ENCODE results near the gene NEU3. TPM values are rescaled to one million over a fixed set of nuclear protein-coding genes. Genes with fewer than 3 reads are reported as not detected.

The NEU3 gene
- polyA plus RNA-seq, 3 donors: 2.3 to 25.1 (median 3.9) TPM

- Mint-ChIP-seq H3K4me3 (no peak overlapping the region), H3K4me1 (peaks cover 5% of the 10 kb centered on the region), H3K27me3 (ENCODE audit: low read depth in 3 of 3) (peaks cover 0 to 2% (median 0%) of the 10 kb centered on the region in 3 donors), H3K36me3 (no peaks in the 10 kb centered on the region), H3K9me3 (peaks cover 0 to under 1% (median 0%) of the 10 kb centered on the region in 7 donors), H3K27ac (no peak overlapping the region)
- Histone ChIP-seq H3K4me2 (replicated peaks; ENCODE audit: extremely low read depth, low read length, poor library complexity, severe bottlenecking) (no peak overlapping the region), H3K27me3 (ENCODE audit: control insufficient read depth in 2 of 2, insufficient read depth in 2 of 2, low read length in 2 of 2) (no peaks in the 10 kb centered on the region), H3K27ac (ENCODE audit: low read depth in 1 of 2, low read length in 2 of 2) (no peak overlapping the region), H3K79me2 (ENCODE audit: insufficient read depth, low read length) (no peaks in the 10 kb centered on the region), H3K9ac (ENCODE audit: insufficient read depth, low read length, poor library complexity, severe bottlenecking) (no peak overlapping the region), H3K4me3 (replicated peaks in 1 of 3; ENCODE audit: low read depth in 2 of 3, low read length in 3 of 3) (no peak overlapping the region), H3K4me1 (ENCODE audit: control insufficient read depth in 1 of 2, insufficient read depth in 2 of 2, low read length in 2 of 2) (no peaks in the 10 kb centered on the region), H3K36me3 (replicated peaks in 1 of 2; ENCODE audit: control insufficient read depth in 1 of 2, insufficient read depth in 2 of 2, low read length in 2 of 2) (no peaks in the 10 kb centered on the region), H3K9me3 (replicated peaks in 1 of 2; ENCODE audit: control insufficient read depth in 1 of 2, insufficient read depth in 1 of 2, low read length in 2 of 2) (no peaks in the 10 kb centered on the region), H4K20me1 (ENCODE audit: insufficient read depth, low read length) (no peaks in the 10 kb centered on the region), H2AFZ (ENCODE audit: insufficient read depth, low read depth, low read length, poor library complexity, severe bottlenecking) (no peak overlapping the region)
- TF ChIP-seq, protein P1, sequence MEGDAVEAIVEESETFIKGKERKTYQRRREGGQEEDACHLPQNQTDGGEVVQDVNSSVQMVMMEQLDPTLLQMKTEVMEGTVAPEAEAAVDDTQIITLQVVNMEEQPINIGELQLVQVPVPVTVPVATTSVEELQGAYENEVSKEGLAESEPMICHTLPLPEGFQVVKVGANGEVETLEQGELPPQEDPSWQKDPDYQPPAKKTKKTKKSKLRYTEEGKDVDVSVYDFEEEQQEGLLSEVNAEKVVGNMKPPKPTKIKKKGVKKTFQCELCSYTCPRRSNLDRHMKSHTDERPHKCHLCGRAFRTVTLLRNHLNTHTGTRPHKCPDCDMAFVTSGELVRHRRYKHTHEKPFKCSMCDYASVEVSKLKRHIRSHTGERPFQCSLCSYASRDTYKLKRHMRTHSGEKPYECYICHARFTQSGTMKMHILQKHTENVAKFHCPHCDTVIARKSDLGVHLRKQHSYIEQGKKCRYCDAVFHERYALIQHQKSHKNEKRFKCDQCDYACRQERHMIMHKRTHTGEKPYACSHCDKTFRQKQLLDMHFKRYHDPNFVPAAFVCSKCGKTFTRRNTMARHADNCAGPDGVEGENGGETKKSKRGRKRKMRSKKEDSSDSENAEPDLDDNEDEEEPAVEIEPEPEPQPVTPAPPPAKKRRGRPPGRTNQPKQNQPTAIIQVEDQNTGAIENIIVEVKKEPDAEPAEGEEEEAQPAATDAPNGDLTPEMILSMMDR (IDR thresholded peaks at IDR 0.05): no peak
- no peak for DNase-seq
- WGBS (ENCODE audit: insufficient coverage): 100% methylated on average over 1 of the region's 5 CpGs
- intact Hi-C loops (cut with micrococcal nuclease): no loop called here
These were observed 46.5 kb downstream of the NEU3 start for GRCh38 chr11:75035256-75035655.

GRCh38 chr11:75035911-75036565 lies 47.3 kb downstream of the NEU3 start:
- intact Hi-C loops (cut with micrococcal nuclease): no loop called here
- Histone ChIP-seq H3K4me3 (replicated peaks in 1 of 3; ENCODE audit: low read depth in 2 of 3, low read length in 3 of 3) (no peak overlapping the region), H3K27me3 (ENCODE audit: control insufficient read depth in 2 of 2, insufficient read depth in 2 of 2, low read length in 2 of 2) (no peaks in the 10 kb centered on the region), H2AFZ (ENCODE audit: insufficient read depth, low read depth, low read length, poor library complexity, severe bottlenecking) (no peak overlapping the region), H3K27ac (ENCODE audit: low read depth in 1 of 2, low read length in 2 of 2) (no peak overlapping the region), H4K20me1 (ENCODE audit: insufficient read depth, low read length) (no peaks in the 10 kb centered on the region), H3K36me3 (replicated peaks in 1 of 2; ENCODE audit: control insufficient read depth in 1 of 2, insufficient read depth in 2 of 2, low read length in 2 of 2) (no peaks in the 10 kb centered on the region), H3K4me1 (ENCODE audit: control insufficient read depth in 1 of 2, insufficient read depth in 2 of 2, low read length in 2 of 2) (no peaks in the 10 kb centered on the region), H3K79me2 (ENCODE audit: insufficient read depth, low read length) (no peaks in the 10 kb centered on the region), H3K9me3 (replicated peaks in 1 of 2; ENCODE audit: control insufficient read depth in 1 of 2, insufficient read depth in 1 of 2, low read length in 2 of 2) (no peaks in the 10 kb centered on the region), H3K9ac (ENCODE audit: insufficient read depth, low read length, poor library complexity, severe bottlenecking) (no peak overlapping the region), H3K4me2 (replicated peaks; ENCODE audit: extremely low read depth, low read length, poor library complexity, severe bottlenecking) (no peak overlapping the region)
- DNase-seq: no peak
- TF ChIP-seq, protein P1 (IDR thresholded peaks at IDR 0.05): no peak
- H3K27me3 Mint-ChIP-seq (ENCODE audit: low read depth in 3 of 3): peaks cover 0 to 2% (median 2%) of the 10 kb centered on the region in 3 donors
- 62% methylated on average over 3 of the region's 3 CpGs for WGBS (ENCODE audit: insufficient coverage)
- no peak overlapping the region for H3K4me3 Mint-ChIP-seq
- peaks cover 0 to 2% (median 2%) of the 10 kb centered on the region in 7 donors for H3K9me3 Mint-ChIP-seq
- H3K4me1 Mint-ChIP-seq: peaks cover 4% of the 10 kb centered on the region
- H3K36me3 Mint-ChIP-seq: no peaks in the 10 kb centered on the region
- H3K27ac Mint-ChIP-seq: no peak overlapping the region
